ENCODE data around the gene OSBPL3.

DNA sequence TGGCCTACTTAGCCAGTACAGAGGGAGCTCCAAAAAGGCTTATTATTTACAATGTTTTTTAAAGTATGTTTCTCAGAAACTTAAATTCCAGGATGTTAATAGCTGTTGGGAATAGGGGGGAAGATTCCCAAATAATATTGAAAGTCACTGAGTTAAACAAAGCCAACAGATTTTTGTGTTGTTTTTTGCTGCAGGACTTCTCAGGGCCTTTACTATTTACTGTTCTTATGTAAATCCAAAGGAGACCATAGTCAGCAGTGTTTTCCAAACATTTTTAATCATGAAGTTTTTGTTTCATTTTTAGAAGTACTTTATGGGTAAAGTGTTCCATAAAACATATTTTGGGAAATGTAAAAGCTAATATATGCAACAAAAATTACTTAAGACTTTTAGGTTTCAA lies 122.4 kb downstream of the OSBPL3 start:
- TF ChIP-seq CTCF (IDR thresholded peaks at IDR 0.05; ENCODE audit: low read depth, low read length, missing input control) = no peak
- no peak for TF ChIP-seq JUND (IDR thresholded peaks at IDR 0.05)
- TF ChIP-seq GABPA (IDR thresholded peaks at IDR 0.05 in 1 of 2, conservative IDR thresholded peaks at IDR 0.05 in 1 of 2) = no peak
- no peak for TF ChIP-seq RAD21 (IDR thresholded peaks at IDR 0.05)
- TF ChIP-seq SP1 (IDR thresholded peaks at IDR 0.05) = no peak
- no peak for TF ChIP-seq YY1 (IDR thresholded peaks at IDR 0.05)
- TF ChIP-seq FOXA1 (IDR thresholded peaks at IDR 0.05) = no peak
- no peak for TF ChIP-seq RXRA (IDR thresholded peaks at IDR 0.05)
- TF ChIP-seq REST (IDR thresholded peaks at IDR 0.05) = no peak
- no peak for TF ChIP-seq ZBTB33 (IDR thresholded peaks at IDR 0.05)
- TF ChIP-seq TAF1 (conservative IDR thresholded peaks at IDR 0.05) = no peak
- no peak for TF ChIP-seq EGR1 (IDR thresholded peaks at IDR 0.05; ENCODE audit: low read depth in 2 of 2)
- TF ChIP-seq, protein P1, sequence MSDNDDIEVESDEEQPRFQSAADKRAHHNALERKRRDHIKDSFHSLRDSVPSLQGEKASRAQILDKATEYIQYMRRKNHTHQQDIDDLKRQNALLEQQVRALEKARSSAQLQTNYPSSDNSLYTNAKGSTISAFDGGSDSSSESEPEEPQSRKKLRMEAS (IDR thresholded peaks at IDR 0.05) = no peak
- TF ChIP-seq HNF4A (conservative IDR thresholded peaks at IDR 0.05) = no peak

All from liver (tissue), 3 donors.